HS-27A (cell line): ENCODE results near the gene OTOP3.

Experiments
- DNase-seq: peaks from one replicate; pipeline ENCODE4 v3.0.0-alpha.2; 2012; ENCODE audit warnings: low read depth, missing footprints

The OTOP3 gene

GRCh38 chr17:74916851-74917199 is 18.9 kb upstream of the OTOP3 start:
- DNase-seq: no peak

GRCh38 chr17:74917430-74917829 is 18.3 kb upstream of the OTOP3 start:
- DNase-seq: no peak

GRCh38 chr17:74918906-74919305 is 16.8 kb upstream of the OTOP3 start:
- no peak for DNase-seq

- DNase-seq: no peak
Observed at GRCh38 chr17:74919440-74920305, 16.0 kb upstream of the OTOP3 start.

- no peak for DNase-seq
Observed at GRCh38 chr17:74920306-74920620, 15.4 kb upstream of the OTOP3 start.

GRCh38 chr17:74920642-74921025 is 15.1 kb upstream of the OTOP3 start:
- DNase-seq: no peak

- no peak for DNase-seq
Observed at GRCh38 chr17:74921026-74921681, 14.5 kb upstream of the OTOP3 start.

- no peak for DNase-seq
Observed at GRCh38 chr17:74921769-74922168, 13.9 kb upstream of the OTOP3 start.

GRCh38 chr17:74922172-74922571 is 13.5 kb upstream of the OTOP3 start:
- DNase-seq: no peak

GRCh38 chr17:74922694-74923537 is 12.8 kb upstream of the OTOP3 start, which contains the start of gene USH1G:
Gene USH1G (minus strand): TSS chr17:74923255. CDS start chr17:74923073, 182 bp downstream.
- no peak for DNase-seq

GRCh38 chr17:74923538-74924249 is 12.0 kb upstream of the OTOP3 start:
- no peak for DNase-seq

- DNase-seq: no peak
Observed at GRCh38 chr17:74924250-74924948, 11.3 kb upstream of the OTOP3 start, which contains the start of gene OTOP2. Gene OTOP2 (plus strand): TSS chr17:74924273. CDS start chr17:74924633, 360 bp downstream.

- DNase-seq: no peak
Observed at GRCh38 chr17:74925242-74925641, 10.5 kb upstream of the OTOP3 start.

GRCh38 chr17:74928786-74929185 is 6.9 kb upstream of the OTOP3 start:
- DNase-seq: no peak

- DNase-seq: no peak
Observed at GRCh38 chr17:74930535-74931036, 5.1 kb upstream of the OTOP3 start.

- no peak for DNase-seq
Observed at GRCh38 chr17:74935048-74935447, 650 bp upstream of the OTOP3 start.

GRCh38 chr17:74936470-74936799 is 737 bp downstream of the OTOP3 start:
- no peak for DNase-seq

- DNase-seq: no peak
Observed at GRCh38 chr17:74937064-74938051, 1.7 kb downstream of the OTOP3 start.

- DNase-seq: no peak
Observed at GRCh38 chr17:74938194-74938950, 2.7 kb downstream of the OTOP3 start.
